AG04450 (cell line): Measurements from ENCODE around the gene INTS6L. TPM values are rescaled to one million over a fixed set of nuclear protein-coding genes. Genes with fewer than 3 reads are reported as not detected.

ENCODE experiments used
- CTCF ChIA-PET: fragments of 300-600, 350-600 bp; formaldehyde crosslinking; extraction: SDS; loops from one replicate; lab custom pipeline; 2022; ENCODE audit warnings: antibody characterized with exemption, inconsistent platforms; lab: Charles Lee
- POLR2A ChIA-PET: fragments of 350-600 bp; formaldehyde crosslinking; extraction: SDS; loops from one replicate; lab custom pipeline; 2021; ENCODE audit warnings: antibody characterized with exemption, inconsistent platforms; lab: Yijun Ruan, JAX
- DNase-seq: peaks from one replicate; pipeline ENCODE4 v3.0.0-alpha.2; 2011; ENCODE audit warnings: low read depth, low spot score
- H3K27ac ChIP-seq: one replicate; pipeline ENCODE4 v1.5.1; 2012; ENCODE audit warnings: low read depth, low read length, control low read depth
- H3K27me3 ChIP-seq: one replicate; pipeline ENCODE4 v1.6.0; 2012; ENCODE audit warnings: low read length; ENCODE audit not compliant: control insufficient read depth, insufficient read depth
- H3K4me3 ChIP-seq: 2 replicates; pipeline ENCODE4 v1.5.1; 2011; ENCODE audit warnings: mild to moderate bottlenecking, low read depth, low read length, control low read depth
- H3K9me3 ChIP-seq: 2 replicates; pipeline ENCODE4 v1.5.1; 2012; ENCODE audit warnings: low read length; ENCODE audit not compliant: control insufficient read depth, insufficient read depth
- CTCF ChIP-seq: IDR thresholded peaks from 2 replicates; pipeline ENCODE4 v1.5.1; 2011; ENCODE audit warnings: low read depth, low read length, control low read depth, inconsistent platforms
- polyA plus RNA-seq: library from polyadenylated mRNA; depleted of rRNA; stranded (reverse); fragments of >200 nt; gene quantifications from 2 replicates; pipeline ENCODE4 v1.2.3, GENCODE V29; 2011

Gene INTS6L
- polyA plus RNA-seq, 1 experiment: 10.4 TPM

- POLR2A ChIA-PET: no interaction called here
- H3K27me3 ChIP-seq: no peaks in the 10 kb centered on the region
- no peak for DNase-seq
- H3K4me3 ChIP-seq: peak overlapping the region; percentile 64
- CTCF ChIA-PET: interaction anchor here (1.0 kb wide), 1 partner anchor 18 kb away, joined by 3 read pairs; no protein-coding TSS in a partner anchor
- H3K9me3 ChIP-seq: no peaks in the 10 kb centered on the region
- H3K27ac ChIP-seq: peak overlapping the region; percentile 68
- no peak for TF ChIP-seq CTCF
These were observed 1.7 kb downstream of the INTS6L start for GRCh38 chrX:135522132-135522530.

GRCh38 chrX:135522878-135523693 is 2.6 kb downstream of the INTS6L start:
- Histone ChIP-seq H3K27me3 (no peaks in the 10 kb centered on the region), H3K27ac (no peak overlapping the region), H3K4me3 (peak overlapping the region; percentile 7; the same call in 1 of the 2 replicates), H3K9me3 (no peaks in the 10 kb centered on the region)
- ChIA-PET POLR2A (no interaction called here), CTCF (interaction anchor here (0.6 kb wide), 1 partner anchor 1126 kb away, joined by 3 read pairs; no protein-coding TSS in a partner anchor)
- no peak for TF ChIP-seq CTCF
- DNase-seq: no peak

GRCh38 chrX:135528254-135528653 is 7.8 kb downstream of the INTS6L start:
- no peaks in the 10 kb centered on the region for H3K27me3 ChIP-seq
- TF ChIP-seq CTCF: no peak
- H3K9me3 ChIP-seq: no peaks in the 10 kb centered on the region
- CTCF ChIA-PET: no interaction called here
- no peak for DNase-seq
- no peak overlapping the region for H3K4me3 ChIP-seq
- H3K27ac ChIP-seq: no peak overlapping the region
- POLR2A ChIA-PET: no interaction called here

GRCh38 chrX:135528756-135529155 is 8.3 kb downstream of the INTS6L start:
- Histone ChIP-seq H3K9me3 (no peaks in the 10 kb centered on the region), H3K27me3 (no peaks in the 10 kb centered on the region), H3K4me3 (no peak overlapping the region), H3K27ac (no peak overlapping the region)
- DNase-seq: no peak
- ChIA-PET POLR2A (no interaction called here), CTCF (no interaction called here)
- no peak for TF ChIP-seq CTCF

GRCh38 chrX:135530097-135530496 is 9.6 kb downstream of the INTS6L start:
- Histone ChIP-seq H3K27ac (no peak overlapping the region), H3K9me3 (no peaks in the 10 kb centered on the region), H3K4me3 (no peak overlapping the region), H3K27me3 (no peaks in the 10 kb centered on the region)
- ChIA-PET POLR2A (no interaction called here), CTCF (no interaction called here)
- DNase-seq: no peak
- no peak for TF ChIP-seq CTCF
